Neural cell (in vitro differentiated cells): Measurements from ENCODE around the gene SUPT3H. TPM values are rescaled to one million over a fixed set of nuclear protein-coding genes. Genes with fewer than 3 reads are reported as not detected.

Experiments
- H2AFZ ChIP-seq: fragments of 200-600, 300-800 bp; sonication (generic), shearing (Covaris generic); 2 replicates; pipeline ENCODE4 v1.6.0; 2014; ENCODE audit warnings: low read depth, mild to moderate bottlenecking, antibody characterized with exemption, low read length, moderate library complexity
- H3F3A ChIP-seq: fragments of 200-600 bp; shearing (Covaris generic); 2 replicates; pipeline ENCODE4 v1.6.1; 2016; ENCODE audit warnings: mild to moderate bottlenecking, moderate library complexity, mixed read lengths, antibody characterized with exemption, low read length; ENCODE audit not compliant: insufficient read depth, poor library complexity, severe bottlenecking
- H3K27ac ChIP-seq: fragments of 200-600, 300-800 bp; sonication (generic), shearing (Covaris generic); 2 replicates; pipeline ENCODE4 v1.5.1; 2014; ENCODE audit warnings: mild to moderate bottlenecking, low read length, moderate library complexity
- H3K27me3 ChIP-seq: fragments of 300-800, 200-600 bp; sonication (generic), shearing (Covaris generic); 2 replicates; pipeline ENCODE4 v1.6.0; 2014; ENCODE audit warnings: mild to moderate bottlenecking, low read depth, low read length, moderate library complexity; ENCODE audit not compliant: insufficient read depth
- H3K36me3 ChIP-seq: fragments of 300-800, 200-600 bp; sonication (generic), shearing (Covaris generic); 2 replicates; pipeline ENCODE4 v1.5.1; 2014; ENCODE audit warnings: mild to moderate bottlenecking, antibody characterized with exemption, low read length, moderate library complexity; ENCODE audit not compliant: insufficient read depth
- H3K4me2 ChIP-seq: fragments of 300-800, 200-600 bp; sonication (generic), shearing (Covaris generic); 2 replicates; pipeline ENCODE4 v1.6.0; 2014; ENCODE audit warnings: mild to moderate bottlenecking, low read length
- H3K4me3 ChIP-seq: fragments of 300-800, 200-600 bp; sonication (generic), shearing (Covaris generic); 2 replicates; pipeline ENCODE4 v1.5.1; 2014; ENCODE audit warnings: mild to moderate bottlenecking, low read length, moderate library complexity
- H3K79me2 ChIP-seq: fragments of 200-600 bp; shearing (Covaris generic); replicated peaks from 2 replicates; pipeline ENCODE4 v1.6.0; 2014; ENCODE audit warnings: mild to moderate bottlenecking, low read length, moderate library complexity; ENCODE audit not compliant: insufficient read depth
- H3K9ac ChIP-seq: fragments of 300-800, 200-600 bp; sonication (generic), shearing (Covaris generic); 2 replicates; pipeline ENCODE4 v1.6.1; 2016; ENCODE audit warnings: mild to moderate bottlenecking, low read length, mixed read lengths
- H3K9me2 ChIP-seq: fragments of 200-600 bp; shearing (Covaris generic); 2 replicates; pipeline ENCODE4 v1.6.1; 2016; ENCODE audit warnings: mild to moderate bottlenecking, low read length, mixed read lengths; ENCODE audit not compliant: insufficient read depth
- H3K9me3 ChIP-seq: fragments of 200-600, 300-800 bp; sonication (generic), shearing (Covaris generic); 2 replicates; pipeline ENCODE4 v1.6.1; 2016; ENCODE audit warnings: mild to moderate bottlenecking, mixed run types, low read length, moderate library complexity, mixed read lengths
- H4K20me1 ChIP-seq: fragments of 200-600 bp; shearing (Covaris generic); 2 replicates; pipeline ENCODE4 v1.6.1; 2016; ENCODE audit warnings: mild to moderate bottlenecking, mixed run types; ENCODE audit not compliant: insufficient read depth
- EP300 ChIP-seq: fragments of 450-650 bp; conservative IDR thresholded peaks from 2 replicates; pipeline ENCODE4 v1.6.1; 2014; ENCODE audit warnings: antibody characterized with exemption, mild to moderate bottlenecking, moderate library complexity; ENCODE audit not compliant: poor library complexity, severe bottlenecking
- EZH2 ChIP-seq: fragments of 200-600, 300-800 bp; shearing (Covaris generic), sonication (generic); IDR thresholded peaks from 2 replicates; pipeline ENCODE4 v1.6.1; 2014; ENCODE audit warnings: antibody characterized with exemption, low read length, borderline replicate concordance, mild to moderate bottlenecking; ENCODE audit not compliant: insufficient read depth, poor library complexity, severe bottlenecking
- MXI1 ChIP-seq: fragments of 450-650 bp; conservative IDR thresholded peaks from 2 replicates; pipeline ENCODE4 v1.6.1; 2014; ENCODE audit warnings: antibody characterized with exemption, mild to moderate bottlenecking; ENCODE audit not compliant: poor library complexity, severe bottlenecking
- POLR2AphosphoS5 ChIP-seq: IDR thresholded peaks from 2 replicates; pipeline ENCODE4 v1.6.1; 2012
- RAD21 ChIP-seq: fragments of 450-650 bp; conservative IDR thresholded peaks from 2 replicates; pipeline ENCODE4 v1.6.1; 2014; ENCODE audit warnings: antibody characterized with exemption, mild to moderate bottlenecking, moderate library complexity
- SMC3 ChIP-seq: fragments of 450-650 bp; conservative IDR thresholded peaks from 2 replicates; pipeline ENCODE4 v1.6.1; 2014; ENCODE audit warnings: antibody characterized with exemption, mild to moderate bottlenecking, moderate library complexity; ENCODE audit not compliant: poor library complexity
- TAF1 ChIP-seq: IDR thresholded peaks from 2 replicates; pipeline ENCODE4 v1.6.1; 2012; ENCODE audit warnings: low read depth
- polyA plus RNA-seq: library from polyadenylated mRNA; depleted of rRNA; stranded (reverse); fragments of >200 nt; gene quantifications from 2 replicates; pipeline ENCODE4 v1.2.3, GENCODE V29; 2014
- TF ChIP-seq, protein P1 (sequence below): fragments of 450-650 bp; IDR thresholded peaks from 2 replicates; pipeline ENCODE4 v1.5.1; 2014; ENCODE audit warnings: antibody characterized with exemption, mild to moderate bottlenecking, moderate library complexity; ENCODE audit not compliant: poor library complexity, severe bottlenecking
- TF ChIP-seq, protein P2 (sequence below): IDR thresholded peaks from 2 replicates; pipeline ENCODE4 v1.6.1; 2012; ENCODE audit warnings: borderline replicate concordance

Gene SUPT3H
- polyA plus RNA-seq, 1 donor from 2014 or later: 6.8 TPM

DNA sequence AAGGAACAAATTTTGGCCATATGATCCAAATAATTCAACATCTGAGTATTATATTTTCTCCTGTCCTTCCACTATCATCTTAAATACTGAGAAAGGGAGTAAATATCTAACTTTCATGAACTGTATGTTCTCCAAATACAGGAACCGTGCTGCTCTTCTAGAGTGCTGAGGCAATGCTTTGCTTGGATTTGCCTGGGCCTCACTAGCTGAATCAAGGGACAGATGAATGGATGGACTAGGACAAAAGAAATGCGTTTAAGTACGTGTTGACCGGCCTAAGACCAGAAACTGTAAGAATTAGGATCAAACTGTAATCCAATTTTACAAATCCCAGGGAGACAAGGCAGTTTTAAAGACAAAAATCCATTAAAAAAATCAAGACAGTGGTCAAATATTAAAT lies 412.0 kb downstream of the SUPT3H start:
- H3F3A ChIP-seq: no peaks in the 10 kb centered on the region
- no peak overlapping the region for H3K4me2 ChIP-seq
- no peaks in the 10 kb centered on the region for H3K79me2 ChIP-seq
- no peak overlapping the region for H3K9ac ChIP-seq
- no peaks in the 10 kb centered on the region for H3K9me2 ChIP-seq
- no peaks in the 10 kb centered on the region for H3K9me3 ChIP-seq
- H2AFZ ChIP-seq: no peak overlapping the region
- no peak overlapping the region for H3K27ac ChIP-seq
- H3K36me3 ChIP-seq: no peaks in the 10 kb centered on the region
- TF ChIP-seq MXI1: no peak
- no peak for TF ChIP-seq SMC3
- no peaks in the 10 kb centered on the region for H4K20me1 ChIP-seq
- H3K27me3 ChIP-seq: no peaks in the 10 kb centered on the region
- H3K4me3 ChIP-seq: no peak overlapping the region

DNA sequence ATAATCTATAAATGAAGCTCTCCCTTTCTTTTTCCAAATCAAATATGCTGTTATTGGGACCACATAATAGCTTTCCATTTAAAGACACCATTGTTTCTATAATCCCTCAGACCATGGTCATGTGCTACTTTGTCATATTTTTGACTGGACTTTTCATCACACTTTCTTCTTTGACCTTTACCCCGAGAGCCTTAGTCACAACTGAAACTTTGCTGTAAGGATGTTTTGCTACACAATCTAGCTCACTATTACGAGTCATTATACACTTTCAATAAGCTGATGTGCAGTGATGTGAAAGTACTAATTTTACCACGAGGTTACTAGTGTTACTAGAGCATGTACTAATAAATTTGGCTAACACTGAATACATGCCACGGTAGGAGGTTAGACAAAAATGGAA lies 416.8 kb downstream of the SUPT3H start:
- H3K79me2 ChIP-seq: no peaks in the 10 kb centered on the region
- H2AFZ ChIP-seq: no peak overlapping the region

More for the DNA sequence above, 416.8 kb downstream of the SUPT3H start:
- H3K9ac ChIP-seq: no peak overlapping the region
- H3K4me2 ChIP-seq: no peak overlapping the region
- H3K4me3 ChIP-seq: no peak overlapping the region
- TF ChIP-seq MXI1 (no peak), EZH2 (no peak), EP300 (no peak), SMC3 (no peak), TAF1 (no peak), RAD21 (no peak), POLR2AphosphoS5 (no peak)
- TF ChIP-seq, protein P1, sequence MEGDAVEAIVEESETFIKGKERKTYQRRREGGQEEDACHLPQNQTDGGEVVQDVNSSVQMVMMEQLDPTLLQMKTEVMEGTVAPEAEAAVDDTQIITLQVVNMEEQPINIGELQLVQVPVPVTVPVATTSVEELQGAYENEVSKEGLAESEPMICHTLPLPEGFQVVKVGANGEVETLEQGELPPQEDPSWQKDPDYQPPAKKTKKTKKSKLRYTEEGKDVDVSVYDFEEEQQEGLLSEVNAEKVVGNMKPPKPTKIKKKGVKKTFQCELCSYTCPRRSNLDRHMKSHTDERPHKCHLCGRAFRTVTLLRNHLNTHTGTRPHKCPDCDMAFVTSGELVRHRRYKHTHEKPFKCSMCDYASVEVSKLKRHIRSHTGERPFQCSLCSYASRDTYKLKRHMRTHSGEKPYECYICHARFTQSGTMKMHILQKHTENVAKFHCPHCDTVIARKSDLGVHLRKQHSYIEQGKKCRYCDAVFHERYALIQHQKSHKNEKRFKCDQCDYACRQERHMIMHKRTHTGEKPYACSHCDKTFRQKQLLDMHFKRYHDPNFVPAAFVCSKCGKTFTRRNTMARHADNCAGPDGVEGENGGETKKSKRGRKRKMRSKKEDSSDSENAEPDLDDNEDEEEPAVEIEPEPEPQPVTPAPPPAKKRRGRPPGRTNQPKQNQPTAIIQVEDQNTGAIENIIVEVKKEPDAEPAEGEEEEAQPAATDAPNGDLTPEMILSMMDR: no peak
- TF ChIP-seq, protein P2, sequence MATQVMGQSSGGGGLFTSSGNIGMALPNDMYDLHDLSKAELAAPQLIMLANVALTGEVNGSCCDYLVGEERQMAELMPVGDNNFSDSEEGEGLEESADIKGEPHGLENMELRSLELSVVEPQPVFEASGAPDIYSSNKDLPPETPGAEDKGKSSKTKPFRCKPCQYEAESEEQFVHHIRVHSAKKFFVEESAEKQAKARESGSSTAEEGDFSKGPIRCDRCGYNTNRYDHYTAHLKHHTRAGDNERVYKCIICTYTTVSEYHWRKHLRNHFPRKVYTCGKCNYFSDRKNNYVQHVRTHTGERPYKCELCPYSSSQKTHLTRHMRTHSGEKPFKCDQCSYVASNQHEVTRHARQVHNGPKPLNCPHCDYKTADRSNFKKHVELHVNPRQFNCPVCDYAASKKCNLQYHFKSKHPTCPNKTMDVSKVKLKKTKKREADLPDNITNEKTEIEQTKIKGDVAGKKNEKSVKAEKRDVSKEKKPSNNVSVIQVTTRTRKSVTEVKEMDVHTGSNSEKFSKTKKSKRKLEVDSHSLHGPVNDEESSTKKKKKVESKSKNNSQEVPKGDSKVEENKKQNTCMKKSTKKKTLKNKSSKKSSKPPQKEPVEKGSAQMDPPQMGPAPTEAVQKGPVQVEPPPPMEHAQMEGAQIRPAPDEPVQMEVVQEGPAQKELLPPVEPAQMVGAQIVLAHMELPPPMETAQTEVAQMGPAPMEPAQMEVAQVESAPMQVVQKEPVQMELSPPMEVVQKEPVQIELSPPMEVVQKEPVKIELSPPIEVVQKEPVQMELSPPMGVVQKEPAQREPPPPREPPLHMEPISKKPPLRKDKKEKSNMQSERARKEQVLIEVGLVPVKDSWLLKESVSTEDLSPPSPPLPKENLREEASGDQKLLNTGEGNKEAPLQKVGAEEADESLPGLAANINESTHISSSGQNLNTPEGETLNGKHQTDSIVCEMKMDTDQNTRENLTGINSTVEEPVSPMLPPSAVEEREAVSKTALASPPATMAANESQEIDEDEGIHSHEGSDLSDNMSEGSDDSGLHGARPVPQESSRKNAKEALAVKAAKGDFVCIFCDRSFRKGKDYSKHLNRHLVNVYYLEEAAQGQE: no peak
- H3K27me3 ChIP-seq: no peaks in the 10 kb centered on the region
- no peaks in the 10 kb centered on the region for H3K9me2 ChIP-seq
- no peaks in the 10 kb centered on the region for H3K9me3 ChIP-seq
- H3F3A ChIP-seq: no peaks in the 10 kb centered on the region
- H4K20me1 ChIP-seq: no peaks in the 10 kb centered on the region
- H3K27ac ChIP-seq: no peak overlapping the region
- no peaks in the 10 kb centered on the region for H3K36me3 ChIP-seq
